ENCODE results near the gene SPATA6. TPM values are rescaled to one million over a fixed set of nuclear protein-coding genes. Genes with fewer than 3 reads are reported as not detected.

SPATA6 gene
- total and polyA plus RNA-seq, 2 donors (not counting 3 experiments of a cell fraction or from before 2014, with no cell fraction given): 0.79 to 4.9 TPM

- no peak overlapping the region for H3K4me2 ChIP-seq (ENCODE audit: insufficient read depth, low read length)
- no peaks in the 10 kb centered on the region for H3K36me3 ChIP-seq (ENCODE audit: control insufficient read depth in 2 of 2, extremely low read depth in 1 of 2, insufficient read depth in 2 of 2, low read length in 2 of 2)
- ChIA-PET CTCF (no interaction called here), POLR2A (no interaction called here)
- no peaks in the 10 kb centered on the region for H3K79me2 ChIP-seq (ENCODE audit: control insufficient read depth, insufficient read depth, low read length)
- intact Hi-C loops (cut with micrococcal nuclease): no loop called here
- TF ChIP-seq GATA2 (IDR thresholded peaks at IDR 0.05; ENCODE audit: insufficient read depth, insufficient read length, low read depth, low read length): no peak
- no peak for TF ChIP-seq POLR2AphosphoS5 (IDR thresholded peaks at IDR 0.05; ENCODE audit: insufficient read depth, low read depth, low read length)
- TF ChIP-seq JUN (IDR thresholded peaks at IDR 0.05; ENCODE audit: borderline replicate concordance, insufficient read depth, insufficient read length, low read depth): no peak
- TF ChIP-seq, protein P1, sequence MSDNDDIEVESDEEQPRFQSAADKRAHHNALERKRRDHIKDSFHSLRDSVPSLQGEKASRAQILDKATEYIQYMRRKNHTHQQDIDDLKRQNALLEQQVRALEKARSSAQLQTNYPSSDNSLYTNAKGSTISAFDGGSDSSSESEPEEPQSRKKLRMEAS (IDR thresholded peaks at IDR 0.05; ENCODE audit: insufficient read depth, insufficient read length): no peak
- TF ChIP-seq MYC (IDR thresholded peaks at IDR 0.05; ENCODE audit: low read depth, low read length): no peak
- no peak for TF ChIP-seq POLR2A (IDR thresholded peaks at IDR 0.05; ENCODE audit: low read depth, low read length)
- no peak for TF ChIP-seq FOS (IDR thresholded peaks at IDR 0.05; ENCODE audit: borderline replicate concordance, insufficient read depth, low read length)
- TF ChIP-seq CTCF (IDR thresholded peaks at IDR 0.05; ENCODE audit: extremely low read depth in 1 of 2, insufficient read depth in 1 of 2, low read depth in 1 of 2, low read length in 2 of 2): no peak
- TF ChIP-seq EZH2 (IDR thresholded peaks at IDR 0.05; ENCODE audit: borderline replicate concordance, low read depth, low read length, severe bottlenecking): no peak
- H3K27me3 ChIP-seq (ENCODE audit: control insufficient read depth in 2 of 2, insufficient read depth in 2 of 2, low read length in 2 of 2): no peaks in the 10 kb centered on the region
- dilution Hi-C loops (cut with MboI; ENCODE audit: extremely low pct_ligation_motif_present, low sequenced_read_pairs): no loop called here
- no TSS peak for BruUV-seq (replicated peaks)
- no peak overlapping the region for H3K4me3 ChIP-seq (replicated peaks in 1 of 3; ENCODE audit: insufficient read depth in 1 of 3, low read depth in 1 of 3, low read length in 3 of 3)
- no peak overlapping the region for H2AFZ ChIP-seq (ENCODE audit: low read depth, low read length)
- FAIRE-seq: no peak
- H3K9me3 ChIP-seq (replicated peaks; ENCODE audit: control insufficient read depth, insufficient read depth, low read length): no peaks in the 10 kb centered on the region
- no peaks in the 10 kb centered on the region for H4K20me1 ChIP-seq (replicated peaks; ENCODE audit: control insufficient read depth, extremely low read depth, insufficient read depth, low read length)
- no peaks in the 10 kb centered on the region for H3K9me1 ChIP-seq (replicated peaks; ENCODE audit: control insufficient read depth, extremely low read depth, insufficient read depth, low read length)
- DNase-seq (ENCODE audit: low read depth, low spot score): no peak
- H3K9ac ChIP-seq (replicated peaks; ENCODE audit: extremely low read depth, insufficient read depth, low read length): no peak overlapping the region
- H3K27ac ChIP-seq (ENCODE audit: insufficient read depth, low read depth, low read length): no peak overlapping the region
- no peaks in the 10 kb centered on the region for H3K4me1 ChIP-seq (ENCODE audit: control insufficient read depth, extremely low read depth, insufficient read depth, low read length)
Observed at GRCh38 chr1:48246727-48247126, 225.3 kb downstream of the SPATA6 start.

Small RNA genes lying within 50 kb of the gene (small RNA-seq; reads per million reads assigned to genes)
- gene RNU4-61P (ENCODE audit: insufficient read depth, insufficient read length, low read depth, low replicate concordance) (not detected), gene RNU6-723P (ENCODE audit: insufficient read depth, insufficient read length, low read depth, low replicate concordance) (not detected)

Other genes with a start within 250 kb of the SPATA6 start
- gene SLC5A9, start 249.5 kb downstream of the SPATA6 start, total RNA-seq: not detected in 2 replicates
- not detected in 2 replicates for gene SLC5A9, start 249.5 kb downstream of the SPATA6 start, polyA plus RNA-seq